CD14-positive monocyte (primary cell): ENCODE results near the gene CDNF. TPM values are rescaled to one million over a fixed set of nuclear protein-coding genes. Genes with fewer than 3 reads are reported as not detected.

ENCODE experiments used
- DNase-seq, 3 donors: peaks; one replicate each; pipeline ENCODE4 v3.0.0-alpha.2; 2011 to 2022
- H2AFZ ChIP-seq: 2 replicates; pipeline ENCODE4 v1.6.0; 2012; ENCODE audit warnings: mild to moderate bottlenecking, low read depth, low read length, inconsistent platforms; ENCODE audit not compliant: insufficient read depth, poor library complexity, severe bottlenecking
- H3K27ac ChIP-seq, 2 donors: 1 replicate in 1 of 2; 2 replicates in 1 of 2; pipeline ENCODE4 v1.5.1; 2012 to 2013; ENCODE audit warnings: low read length in 2 of 2, control low read depth in 1 of 2, inconsistent platforms in 1 of 2, low read depth in 1 of 2, mild to moderate bottlenecking in 1 of 2
- H3K27me3 ChIP-seq, 2 donors: one replicate each; pipeline versions ENCODE4 v1.6.0 to v1.6.1; 2011 to 2013; ENCODE audit warnings: low read length in 2 of 2; ENCODE audit not compliant: control insufficient read depth in 2 of 2, insufficient read depth in 2 of 2
- H3K36me3 ChIP-seq, 2 donors: replicated peaks in 1 of 2; 1 replicate in 1 of 2; 2 replicates in 1 of 2; pipeline versions ENCODE4 v1.5.1 to v1.6.1; 2012 to 2013; ENCODE audit warnings: low read length in 2 of 2, control low read depth in 1 of 2, inconsistent platforms in 1 of 2, mild to moderate bottlenecking in 1 of 2; ENCODE audit not compliant: insufficient read depth in 2 of 2, control insufficient read depth in 1 of 2
- H3K4me1 ChIP-seq, 2 donors: 1 replicate in 1 of 2; 2 replicates in 1 of 2; pipeline versions ENCODE4 v1.5.1 to v1.6.1; 2012 to 2013; ENCODE audit warnings: low read length in 2 of 2, control low read depth in 1 of 2, inconsistent platforms in 1 of 2, mild to moderate bottlenecking in 1 of 2, moderate library complexity in 1 of 2; ENCODE audit not compliant: insufficient read depth in 2 of 2, control insufficient read depth in 1 of 2
- H3K4me2 ChIP-seq: replicated peaks from 2 replicates; pipeline ENCODE3; 2012; ENCODE audit warnings: low read length, moderate library complexity, mild to moderate bottlenecking; ENCODE audit not compliant: poor library complexity, severe bottlenecking; ENCODE audit errors: extremely low read depth
- H3K4me3 ChIP-seq, 3 experiments: fragments of 200-600 bp in 1 of 3; sonication (generic) in 1 of 3; replicated peaks in 1 of 3; 1 replicate in 2 of 3; 2 replicates in 1 of 3; pipeline ENCODE4 v1.5.1; 2011 to 2013; ENCODE audit warnings: low read length in 3 of 3, mild to moderate bottlenecking in 3 of 3, control low read depth in 2 of 3, low read depth in 2 of 3, inconsistent platforms in 1 of 3, moderate library complexity in 1 of 3
- H3K79me2 ChIP-seq: 2 replicates; pipeline ENCODE4 v1.6.0; 2012; ENCODE audit warnings: mild to moderate bottlenecking, control low read depth, inconsistent platforms, low read length, moderate library complexity; ENCODE audit not compliant: insufficient read depth
- H3K9ac ChIP-seq: 2 replicates; pipeline ENCODE4 v1.6.0; 2017; ENCODE audit warnings: low read length, mild to moderate bottlenecking; ENCODE audit not compliant: insufficient read depth, poor library complexity, severe bottlenecking
- H3K9me3 ChIP-seq, 2 donors: replicated peaks in 1 of 2; 1 replicate in 1 of 2; 2 replicates in 1 of 2; pipeline versions ENCODE4 v1.5.1 to v1.6.1; 2012 to 2013; ENCODE audit warnings: low read length in 2 of 2, control low read depth in 1 of 2; ENCODE audit not compliant: control insufficient read depth in 1 of 2, insufficient read depth in 1 of 2
- H4K20me1 ChIP-seq: 2 replicates; pipeline ENCODE4 v1.6.0; 2012; ENCODE audit warnings: mild to moderate bottlenecking, low read length, control low read depth, moderate library complexity; ENCODE audit not compliant: insufficient read depth
- H3K27ac Mint-ChIP-seq, 7 donors: one replicate each; pipeline ENCODE4 v1.8.0; 2020; ENCODE audit warnings: mild to moderate bottlenecking in 7 of 7, mixed read lengths in 7 of 7, moderate library complexity in 6 of 7, inconsistent platforms in 2 of 7
- H3K27me3 Mint-ChIP-seq, 3 donors: one replicate each; pipeline ENCODE4 v1.8.0; 2021 to 2022; ENCODE audit warnings: low read depth in 3 of 3, mild to moderate bottlenecking in 3 of 3, mixed read lengths in 3 of 3, moderate library complexity in 3 of 3, inconsistent platforms in 1 of 3
- H3K36me3 Mint-ChIP-seq, 2 donors: one replicate each; pipeline ENCODE4 v1.8.0; 2020; ENCODE audit warnings: mixed read lengths in 2 of 2, inconsistent platforms in 1 of 2, mild to moderate bottlenecking in 1 of 2
- H3K4me1 Mint-ChIP-seq: one replicate; pipeline ENCODE4 v1.8.0; 2020; ENCODE audit warnings: mild to moderate bottlenecking, mixed read lengths
- H3K4me3 Mint-ChIP-seq, 2 donors: one replicate each; pipeline ENCODE4 v1.8.0; 2020; ENCODE audit warnings: mild to moderate bottlenecking in 2 of 2, mixed read lengths in 2 of 2, moderate library complexity in 1 of 2
- H3K9me3 Mint-ChIP-seq, 7 donors: one replicate each; pipeline ENCODE4 v1.8.0; 2020 to 2022; ENCODE audit warnings: mixed read lengths in 7 of 7, mild to moderate bottlenecking in 6 of 7, moderate library complexity in 6 of 7, inconsistent platforms in 2 of 7
- WGBS: methylation state at CpG from one replicate; pipeline ENCODE4 v1.1.5; 2013; ENCODE audit warnings: missing lambda C conversion rate; ENCODE audit not compliant: insufficient coverage; 5-methylcytosine and 5-hydroxymethylcytosine counted together
- intact Hi-C, 2 donors: fragments of 100-400 bp; cut with micrococcal nuclease; formaldehyde crosslinking; loops; one replicate each; pipeline versions ENCODE4 v1.15.0 to v1.15.1; 2023
- polyA plus RNA-seq, 3 donors: library from polyadenylated mRNA; depleted of rRNA in 1 of 3; unstranded in 2 of 3; stranded (reverse) in 1 of 3; fragments of 300-500 nt in 2 of 3; fragments of >200 nt in 1 of 3; fragmentation: Illumina TruSeq in 2 of 3; gene quantifications; 1 replicate in 2 of 3; 2 replicates in 1 of 3; pipeline ENCODE4 v1.2.3, GENCODE V29; 2012 to 2021
- TF ChIP-seq, protein P1 (sequence below): fragments of 200-600 bp; IDR thresholded peaks from one replicate; pipeline ENCODE4 v1.8.0; 2022; ENCODE audit warnings: antibody characterized with exemption, mild to moderate bottlenecking

Gene CDNF
- polyA plus RNA-seq, 3 donors = 0.28 TPM; not detected in 1

DNA sequence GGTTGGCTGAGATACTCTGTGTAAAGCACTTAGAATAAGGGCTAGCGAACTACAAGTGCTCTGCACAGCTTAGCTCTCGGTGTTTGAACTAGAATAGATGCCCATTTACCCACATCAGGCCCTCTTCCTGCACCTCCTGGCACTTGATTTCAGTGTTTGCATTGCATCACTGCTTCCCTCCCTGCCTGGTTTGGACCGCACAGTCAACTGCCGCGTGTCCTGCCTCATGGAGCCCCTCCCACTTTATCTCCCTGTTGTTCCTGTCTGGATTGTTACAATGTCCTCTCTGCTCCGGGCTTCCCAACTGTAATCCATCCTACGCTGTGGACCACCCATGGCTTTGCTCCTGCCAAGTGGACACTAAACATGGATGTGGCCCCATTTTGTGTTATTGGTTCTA lies 65.4 kb downstream of the CDNF start:
- no peaks in the 10 kb centered on the region for H3K36me3 ChIP-seq
- no peak overlapping the region for H3K27ac Mint-ChIP-seq
- no peak overlapping the region for H3K4me3 ChIP-seq
- WGBS = 55% methylated on average over 5 of the region's 7 CpGs
- H3K79me2 ChIP-seq = no peaks in the 10 kb centered on the region
- H3K4me3 Mint-ChIP-seq = no peak overlapping the region
- no peaks in the 10 kb centered on the region for H3K9me3 ChIP-seq
- intact Hi-C loops = no loop called here
- H3K9ac ChIP-seq = no peak overlapping the region
- no peaks in the 10 kb centered on the region for H3K36me3 Mint-ChIP-seq
- no peak overlapping the region for H3K4me2 ChIP-seq
- peak overlapping the region; percentile 24 for H2AFZ ChIP-seq
- peaks cover 6% of the 10 kb centered on the region for H3K4me1 Mint-ChIP-seq
- no peaks in the 10 kb centered on the region for H3K27me3 ChIP-seq
- no peak overlapping the region for H3K27ac ChIP-seq
- DNase-seq = no peak
- H3K9me3 Mint-ChIP-seq = peaks cover 0 to 4% (median under 1%) of the 10 kb centered on the region in 7 donors
- H3K27me3 Mint-ChIP-seq = peaks cover 0 to 2% (median 0%) of the 10 kb centered on the region in 3 donors
- TF ChIP-seq, protein P1, sequence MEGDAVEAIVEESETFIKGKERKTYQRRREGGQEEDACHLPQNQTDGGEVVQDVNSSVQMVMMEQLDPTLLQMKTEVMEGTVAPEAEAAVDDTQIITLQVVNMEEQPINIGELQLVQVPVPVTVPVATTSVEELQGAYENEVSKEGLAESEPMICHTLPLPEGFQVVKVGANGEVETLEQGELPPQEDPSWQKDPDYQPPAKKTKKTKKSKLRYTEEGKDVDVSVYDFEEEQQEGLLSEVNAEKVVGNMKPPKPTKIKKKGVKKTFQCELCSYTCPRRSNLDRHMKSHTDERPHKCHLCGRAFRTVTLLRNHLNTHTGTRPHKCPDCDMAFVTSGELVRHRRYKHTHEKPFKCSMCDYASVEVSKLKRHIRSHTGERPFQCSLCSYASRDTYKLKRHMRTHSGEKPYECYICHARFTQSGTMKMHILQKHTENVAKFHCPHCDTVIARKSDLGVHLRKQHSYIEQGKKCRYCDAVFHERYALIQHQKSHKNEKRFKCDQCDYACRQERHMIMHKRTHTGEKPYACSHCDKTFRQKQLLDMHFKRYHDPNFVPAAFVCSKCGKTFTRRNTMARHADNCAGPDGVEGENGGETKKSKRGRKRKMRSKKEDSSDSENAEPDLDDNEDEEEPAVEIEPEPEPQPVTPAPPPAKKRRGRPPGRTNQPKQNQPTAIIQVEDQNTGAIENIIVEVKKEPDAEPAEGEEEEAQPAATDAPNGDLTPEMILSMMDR = no peak
- no peaks in the 10 kb centered on the region for H4K20me1 ChIP-seq
- H3K4me1 ChIP-seq = no peaks in the 10 kb centered on the region

DNA sequence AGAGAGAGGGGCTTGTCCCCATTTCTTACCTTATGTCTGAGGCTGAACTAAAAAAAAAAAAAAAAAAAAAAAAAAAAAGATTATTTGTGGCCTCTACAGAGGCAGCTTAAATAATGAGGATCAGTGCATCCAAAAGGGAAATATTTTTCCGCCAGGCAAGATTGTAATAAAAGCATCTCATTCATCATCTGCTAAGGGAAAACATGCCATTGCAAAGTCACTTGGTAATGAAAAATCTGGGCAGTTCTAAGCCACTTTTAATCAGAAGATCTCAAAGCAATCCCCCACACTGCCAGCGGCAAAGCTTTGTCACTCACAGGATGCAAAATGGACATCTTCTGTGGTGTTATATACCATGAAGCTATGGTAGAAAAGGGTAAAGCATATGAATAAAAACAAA lies 66.9 kb downstream of the CDNF start:
- Mint-ChIP-seq H3K36me3 (no peaks in the 10 kb centered on the region), H3K4me3 (no peak overlapping the region), H3K4me1 (peaks cover 6% of the 10 kb centered on the region), H3K27me3 (peaks cover 0 to 2% (median 0%) of the 10 kb centered on the region in 3 donors), H3K27ac (no peak overlapping the region), H3K9me3 (peaks cover 0 to 4% (median 2%) of the 10 kb centered on the region in 7 donors)
- WGBS = no CpG with 5 or more reads among the region's 2 CpGs
- no peak for DNase-seq
- Histone ChIP-seq H3K4me2 (no peak overlapping the region), H3K9ac (no peak overlapping the region), H3K36me3 (no peaks in the 10 kb centered on the region), H3K9me3 (no peaks in the 10 kb centered on the region), H2AFZ (no peak overlapping the region), H3K27ac (no peak overlapping the region), H3K4me3 (no peak overlapping the region), H3K27me3 (no peaks in the 10 kb centered on the region), H3K4me1 (no peaks in the 10 kb centered on the region), H3K79me2 (no peaks in the 10 kb centered on the region), H4K20me1 (no peaks in the 10 kb centered on the region)
- intact Hi-C loops = no loop called here
- TF ChIP-seq, protein P1 = no peak

Other genes with a start within 250 kb of the CDNF start
- gene FAM107B, start 63.1 kb downstream of the CDNF start, polyA plus RNA-seq = 10 to 100 TPM; 27.2 to 68.5 (median 28.4) TPM
- gene HSPA14, start 269 bp upstream of the CDNF start, polyA plus RNA-seq = 10 to 100 TPM; 10.4 to 19.3 (median 15.4) TPM
- gene MSANTD7, start 269 bp upstream of the CDNF start, polyA plus RNA-seq = 1 to 10 TPM; 5.0 to 7.6 (median 7.3) TPM
- 1 to 10 TPM in 1 of 3 donors, under 1 TPM in 2; 0.85 to 1.2 (median 0.86) TPM for gene SUV39H2, start 40.8 kb upstream of the CDNF start, polyA plus RNA-seq
- gene DCLRE1C, start 116.1 kb upstream of the CDNF start, polyA plus RNA-seq = 10 to 100 TPM in 2 of 3 donors, 1 to 10 TPM in 1; 8.9 to 17.6 (median 10.9) TPM
- gene MEIG1, start 121.4 kb upstream of the CDNF start, polyA plus RNA-seq = under 1 TPM in 1 of 3 donors, not detected in 2; 0.47 TPM
- gene OLAH, start 205.9 kb upstream of the CDNF start, polyA plus RNA-seq = under 1 TPM in 1 of 3 donors, not detected in 2; 0.09 TPM